Ramos (cell line): Measurements from ENCODE around the gene AFAP1L1.

ENCODE experiments used
- in situ Hi-C: fragments of 300-500 bp; cut with MboI; formaldehyde crosslinking; loops from one replicate; pipeline ENCODE4 v1.14.3; 2022; ENCODE audit warnings: low sequenced_read_pairs; ENCODE audit not compliant: unreplicated experiment

AFAP1L1 gene

DNA sequence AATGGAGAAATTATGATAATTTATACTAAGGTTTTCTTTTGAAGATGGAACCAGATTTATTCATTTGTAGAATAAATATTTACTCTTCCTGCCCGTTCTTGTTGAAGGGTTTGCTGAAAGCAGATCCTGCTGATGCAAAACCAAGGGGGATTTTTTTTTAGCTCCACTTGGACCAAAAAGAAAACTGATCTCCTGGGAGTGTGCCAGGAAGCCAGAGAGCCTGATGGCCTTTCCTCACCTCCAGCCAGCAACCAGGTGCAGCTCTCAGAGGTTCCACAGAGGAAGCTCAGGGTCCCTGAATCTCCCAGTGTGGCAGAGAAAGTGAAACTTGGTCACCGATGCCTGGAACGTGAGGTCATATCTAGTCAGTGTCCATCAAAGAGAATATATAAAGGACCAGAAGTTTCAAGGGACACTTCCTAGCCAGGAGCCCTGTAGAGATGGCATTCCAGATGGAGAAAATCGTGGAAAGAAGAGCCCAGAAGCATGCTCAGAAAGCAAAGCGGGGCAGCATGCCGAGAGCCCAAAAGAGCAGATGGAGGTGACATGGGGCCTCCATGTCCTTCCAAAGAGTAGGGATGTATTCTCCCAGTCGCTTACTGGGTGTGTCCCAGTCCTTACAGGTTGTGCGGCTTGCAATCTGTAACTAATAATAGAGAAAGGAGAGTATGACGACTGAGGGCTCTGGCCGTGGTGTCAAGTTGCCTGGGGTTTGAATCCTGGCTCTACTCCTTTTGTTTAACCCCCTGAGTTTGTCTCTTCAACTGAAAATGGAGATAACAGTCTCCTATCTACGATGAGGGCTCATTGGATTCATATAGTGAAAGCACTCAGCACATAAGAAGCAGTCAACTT, 12.2 kb downstream of the AFAP1L1 start:
- in situ Hi-C loops: no loop called here

DNA sequence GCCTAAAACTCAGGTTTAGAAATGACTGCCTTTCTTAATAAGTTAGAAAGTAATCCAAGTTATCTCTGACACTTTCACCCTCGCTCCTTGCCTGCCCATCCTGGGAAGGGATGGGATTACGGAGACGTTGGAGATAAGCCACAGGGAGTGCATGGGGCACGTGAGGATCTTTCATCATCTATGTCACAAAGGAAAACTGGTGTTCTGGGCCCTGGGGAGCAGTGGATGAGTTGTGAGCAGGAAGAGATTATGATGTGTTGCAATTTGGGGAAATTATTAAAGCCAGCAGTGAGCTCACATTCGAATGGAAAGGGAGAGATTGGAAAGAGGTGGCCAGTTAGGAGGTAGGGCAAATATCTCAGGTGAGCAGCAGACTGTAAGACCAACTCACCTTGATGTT, 12.8 kb downstream of the AFAP1L1 start:
- in situ Hi-C loops: no loop called here

DNA sequence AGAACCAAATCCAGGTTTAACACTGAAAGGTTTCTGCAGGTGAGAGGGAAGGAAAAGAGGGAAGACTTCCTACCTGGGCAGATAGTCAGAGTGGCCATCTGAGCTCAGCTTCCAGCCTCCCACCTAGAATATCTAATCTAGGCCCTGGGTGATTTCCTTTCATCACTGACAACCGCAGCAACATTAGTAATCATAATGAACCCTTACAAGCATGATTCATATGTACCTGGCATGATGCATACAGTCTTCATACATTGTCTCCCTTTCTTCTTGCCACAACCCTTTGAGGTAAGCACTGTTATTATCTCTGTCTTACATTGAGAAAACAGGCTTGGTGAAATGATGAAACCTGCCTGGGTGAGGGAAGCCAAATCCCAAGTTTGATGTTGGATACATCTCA, 13.5 kb downstream of the AFAP1L1 start:
- in situ Hi-C loops: no loop called here

DNA sequence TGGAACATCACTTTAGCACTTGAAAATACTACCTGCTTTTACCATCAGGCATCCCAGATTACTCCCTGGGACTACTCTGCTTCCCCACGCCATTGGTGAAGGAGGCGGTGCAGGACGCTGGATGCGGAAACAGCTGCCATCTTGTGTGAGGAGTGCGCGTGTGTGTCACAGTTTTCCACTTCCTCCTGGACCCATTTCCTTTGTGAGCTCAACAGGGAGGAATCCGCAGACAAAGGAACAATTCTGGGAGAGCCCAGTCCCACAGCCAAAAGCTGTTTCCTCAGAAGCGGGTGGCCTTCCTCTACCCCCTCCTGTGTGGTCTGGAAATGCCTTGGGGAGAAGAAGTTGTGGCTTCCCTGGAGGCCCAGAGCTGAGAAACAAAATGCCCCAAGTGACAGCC, 16.8 kb downstream of the AFAP1L1 start:
- in situ Hi-C loops: no loop called here

DNA sequence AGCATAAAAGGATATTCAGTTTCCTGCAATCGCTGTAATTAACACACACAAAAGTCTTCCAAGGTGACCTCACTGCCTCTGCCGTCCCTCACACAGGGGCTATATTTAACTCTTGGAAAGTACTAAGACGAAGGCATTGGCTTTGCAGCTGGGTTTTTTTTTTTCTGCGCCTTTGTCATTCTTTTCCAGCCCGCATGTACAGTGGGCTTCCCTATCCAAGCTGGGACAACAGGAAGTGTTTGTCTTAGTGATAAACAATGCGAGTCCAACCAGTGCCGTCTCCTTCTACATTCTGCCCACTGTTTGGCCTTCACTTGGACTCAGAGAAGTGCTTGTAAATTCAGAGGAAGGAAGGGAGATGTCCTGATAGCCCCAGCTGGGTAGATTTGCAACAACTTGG, 17.6 kb downstream of the AFAP1L1 start:
- in situ Hi-C loops: no loop called here

DNA sequence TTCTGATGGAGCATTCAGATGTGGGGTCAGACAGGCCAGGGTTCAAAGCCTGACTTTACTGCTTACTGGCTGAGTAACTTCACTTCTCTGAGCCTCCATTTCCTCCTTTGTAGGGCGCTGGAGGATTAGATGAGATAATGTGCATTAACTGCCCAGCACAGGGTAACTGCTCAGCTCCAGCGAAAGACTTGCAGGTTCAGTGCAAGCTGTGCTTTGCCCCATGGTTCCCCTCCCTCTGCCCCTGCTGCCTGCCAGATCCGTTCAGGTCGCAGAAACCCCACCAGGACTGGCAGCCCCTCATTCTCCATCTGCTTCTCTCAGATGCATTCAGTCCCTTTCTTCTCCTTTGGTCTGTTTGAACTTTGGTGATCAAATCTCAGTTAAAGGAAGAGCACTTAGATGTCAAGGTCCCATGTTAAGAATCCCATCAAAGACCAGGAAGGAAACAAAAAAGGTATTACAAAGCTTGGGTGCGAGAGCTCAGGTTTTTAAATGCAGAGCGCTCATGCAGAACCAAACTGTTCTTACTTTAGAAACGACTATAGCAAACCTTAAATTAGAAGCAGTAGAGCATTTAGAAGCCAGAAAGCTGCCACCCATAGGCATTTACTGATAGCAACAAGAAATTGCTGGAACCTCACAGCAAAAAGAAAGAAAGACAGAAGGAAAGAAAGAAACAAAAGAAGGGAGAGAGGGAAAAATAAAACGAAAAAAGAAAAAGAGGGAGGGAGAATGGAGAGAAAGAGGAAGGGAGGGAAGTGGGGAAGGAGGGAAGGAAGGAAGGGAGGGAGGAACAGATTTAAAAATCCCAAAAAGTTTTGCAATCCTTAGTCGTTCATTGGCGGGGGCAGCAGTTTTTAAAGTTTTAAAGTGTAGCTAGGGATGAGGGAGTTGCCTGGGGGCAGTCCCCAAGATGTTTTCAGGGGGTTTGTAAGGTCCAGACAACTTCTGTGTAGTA, 23.5 kb downstream of the AFAP1L1 start:
- in situ Hi-C loops: no loop called here

DNA sequence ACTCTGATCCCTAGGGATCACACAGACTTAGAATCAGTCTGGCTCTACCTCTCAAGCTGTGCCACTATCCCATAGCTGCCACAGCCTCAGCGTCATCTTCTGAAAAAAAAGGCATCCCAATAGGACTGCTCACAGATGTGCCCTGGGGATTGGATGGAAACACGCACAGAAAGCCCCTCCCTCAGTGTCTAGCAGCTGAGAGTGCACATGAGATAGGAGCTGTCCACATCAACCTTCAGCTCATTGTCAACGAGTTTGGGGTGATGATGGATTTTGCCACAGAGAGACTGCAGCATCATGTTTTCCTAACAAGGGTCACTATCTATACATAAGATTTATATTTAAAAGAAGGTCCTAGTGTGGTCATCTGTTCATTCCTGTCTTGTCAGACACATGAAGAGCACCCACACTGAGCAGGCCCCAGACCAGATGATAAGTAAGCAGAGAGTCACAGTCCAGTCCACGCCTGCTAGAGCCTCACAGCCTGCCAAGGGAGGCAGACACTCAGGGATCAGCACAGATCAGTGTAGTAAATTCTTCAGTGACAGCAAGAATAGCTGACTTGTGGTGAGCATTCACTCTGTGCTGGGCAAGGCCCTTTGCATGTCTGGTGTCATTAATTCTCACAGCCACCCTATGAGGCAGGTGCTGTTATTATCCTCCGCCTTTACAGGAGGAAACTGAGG, 25.8 kb downstream of the AFAP1L1 start:
- in situ Hi-C loops: no loop called here

DNA sequence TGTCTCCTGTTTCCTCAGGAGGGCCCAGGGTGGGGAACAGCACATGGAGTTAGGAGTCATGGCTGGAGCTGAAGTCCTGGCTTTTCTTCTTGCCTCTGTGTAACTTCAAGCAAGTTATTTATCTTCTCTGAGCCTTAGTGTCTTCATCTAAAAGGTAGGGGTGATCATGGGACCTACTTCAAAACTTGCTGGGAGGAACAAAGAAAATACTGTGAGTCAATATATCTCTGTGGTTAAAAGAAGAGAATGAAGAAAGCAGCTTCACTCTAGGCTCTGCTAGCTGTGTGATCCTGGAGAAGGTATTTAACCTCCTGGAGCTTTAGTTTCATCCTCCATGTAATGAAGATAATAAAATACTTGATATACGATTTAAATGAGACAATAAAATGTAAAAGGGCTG, 26.5 kb downstream of the AFAP1L1 start:
- in situ Hi-C loops: no loop called here

DNA sequence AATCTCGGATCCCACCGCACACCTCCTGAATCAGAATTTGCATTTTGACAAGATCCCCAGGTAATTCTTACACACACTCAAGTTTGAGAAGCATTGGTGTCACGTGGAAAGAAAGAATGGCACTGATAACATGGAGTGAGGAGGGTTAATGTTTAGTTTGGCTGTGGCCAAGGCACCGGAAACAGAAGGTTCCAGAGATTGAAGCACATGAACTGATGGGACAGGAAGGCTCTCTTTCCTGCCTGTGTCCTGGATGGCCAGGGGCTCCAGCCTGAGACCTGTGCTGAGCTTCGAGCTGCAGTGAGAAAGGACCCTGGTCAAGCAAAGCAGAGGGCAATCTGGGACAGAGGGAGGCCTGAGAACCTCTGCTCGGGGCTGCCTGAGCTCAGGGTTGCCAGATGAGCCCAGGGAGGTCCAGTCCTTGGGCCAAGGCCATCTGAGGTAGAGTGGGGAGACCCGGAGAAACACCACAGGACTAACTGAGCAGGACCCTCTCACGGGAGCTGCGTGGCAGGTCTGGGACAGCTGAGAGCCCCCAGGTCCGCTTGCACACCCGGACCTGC, 27.3 kb downstream of the AFAP1L1 start:
- in situ Hi-C loops: no loop called here

DNA sequence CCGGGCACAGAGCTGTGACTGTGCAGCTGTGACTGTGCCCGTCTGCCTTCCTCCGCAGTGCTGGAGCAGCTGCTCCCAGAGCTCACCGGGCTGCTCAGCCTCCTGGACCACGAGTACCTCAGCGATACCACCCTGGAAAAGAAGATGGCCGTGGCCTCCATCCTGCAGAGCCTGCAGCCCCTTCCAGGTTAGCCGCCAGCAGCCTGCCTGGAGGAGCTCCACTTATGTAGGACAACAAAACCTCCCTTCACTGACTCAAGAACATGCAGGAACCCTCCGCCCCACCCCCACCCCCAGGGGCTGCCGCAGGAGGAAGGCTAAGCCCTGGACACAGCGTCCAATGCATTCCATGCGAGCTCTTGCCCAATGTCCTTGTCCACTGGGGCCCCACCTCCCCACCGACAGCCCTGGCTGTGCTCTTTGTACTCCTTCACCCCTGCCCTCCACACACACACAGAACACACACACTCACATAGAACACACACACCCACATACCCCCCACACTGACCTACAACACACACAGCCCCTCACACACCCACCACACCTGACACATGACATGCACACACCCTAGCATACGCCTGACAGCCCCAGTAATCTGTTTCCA, 27.9 kb downstream of the AFAP1L1 start:
- in situ Hi-C loops: loop anchor here (25.0 kb wide), 1 partner anchor 263 kb away; the partner anchor contains the start of gene CSNK1A1

DNA sequence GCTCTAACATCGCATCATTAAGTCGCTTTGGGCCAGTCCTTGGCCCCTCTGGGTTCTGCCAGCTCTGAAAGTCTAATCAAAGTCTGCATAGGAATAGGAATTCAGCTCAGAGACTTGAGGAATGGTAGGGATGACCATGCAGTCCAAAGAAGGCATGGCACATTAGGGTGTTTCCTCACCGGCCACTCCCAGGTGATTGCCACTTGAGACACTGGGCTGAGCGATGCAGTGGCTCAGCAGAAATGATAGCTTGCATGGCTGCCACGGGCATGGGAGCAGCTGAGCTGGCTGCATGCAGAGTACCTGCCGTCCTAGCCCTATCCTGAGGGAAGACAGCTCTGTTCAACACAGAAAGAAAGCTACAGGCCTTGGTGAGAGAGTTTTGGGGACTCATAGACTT, 28.8 kb downstream of the AFAP1L1 start:
- in situ Hi-C loops: loop anchor here (25.0 kb wide), 1 partner anchor 262 kb away; the partner anchor contains the start of gene CSNK1A1

DNA sequence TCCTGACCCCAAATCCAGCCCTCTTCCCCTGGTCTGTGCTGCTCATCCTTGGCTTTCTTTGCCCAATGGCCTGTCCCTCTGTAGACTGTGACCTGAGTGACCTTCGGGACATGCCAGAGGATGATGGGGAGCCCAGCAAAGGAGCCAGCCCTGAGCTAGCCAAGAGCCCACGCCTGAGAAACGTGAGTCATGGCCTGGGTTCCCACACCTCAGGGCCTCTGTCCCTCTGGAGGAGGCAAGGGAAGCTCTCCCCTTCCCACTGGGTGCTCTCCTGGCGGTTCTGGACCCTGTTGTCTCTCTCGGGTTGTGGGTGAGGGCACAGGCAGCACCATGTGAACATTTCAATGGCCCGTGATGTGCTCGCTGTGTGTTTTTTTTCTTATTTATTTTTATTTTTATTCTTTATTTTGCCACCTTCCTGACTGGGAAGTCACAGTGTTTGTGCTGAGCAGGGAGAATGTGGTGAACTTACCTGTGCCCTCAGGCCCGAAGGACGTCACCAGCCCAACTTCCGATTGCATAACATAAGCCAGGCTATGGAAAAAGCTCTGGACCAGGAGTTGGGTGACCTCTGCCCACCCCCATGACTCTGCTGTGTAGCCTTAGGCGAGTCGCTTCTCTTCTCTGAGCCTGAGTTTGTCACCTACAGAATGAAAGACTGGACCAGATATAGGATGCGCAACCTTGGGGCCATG, 29.5 kb downstream of the AFAP1L1 start:
- in situ Hi-C loops: loop anchor here (25.0 kb wide), 1 partner anchor 261 kb away; the partner anchor contains the start of gene CSNK1A1

DNA sequence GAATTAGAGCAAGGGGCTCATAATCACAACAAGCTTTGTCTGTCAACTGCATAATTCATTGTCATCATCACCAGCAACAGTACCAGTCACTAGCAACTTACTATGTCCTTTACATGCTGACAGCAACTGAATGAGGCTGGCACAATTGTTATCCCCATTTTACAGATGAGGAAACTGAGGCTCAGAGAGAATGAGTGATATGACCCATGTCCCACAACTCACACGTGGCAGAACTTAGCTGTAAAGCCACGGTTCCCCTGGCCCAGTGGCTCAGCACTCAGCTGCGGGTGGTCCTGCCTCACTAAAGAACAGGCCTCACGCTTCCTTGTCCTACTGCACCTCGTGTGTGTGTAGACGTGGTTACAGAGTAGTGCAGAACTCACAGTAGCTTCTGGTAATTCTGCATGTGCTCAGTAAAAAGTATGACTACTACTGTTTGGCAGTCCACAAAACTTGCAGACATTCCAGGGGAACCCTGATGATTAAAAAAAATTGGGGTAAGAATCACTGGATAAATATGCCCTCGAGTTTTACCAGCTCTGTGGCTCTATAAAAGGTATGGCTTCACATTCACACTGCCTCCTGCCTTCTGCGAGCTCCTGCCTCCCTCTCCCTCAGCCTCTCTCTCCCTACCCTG, 30.2 kb downstream of the AFAP1L1 start:
- in situ Hi-C loops: loop anchor here (25.0 kb wide), 1 partner anchor 260 kb away; the partner anchor contains the start of gene CSNK1A1

DNA sequence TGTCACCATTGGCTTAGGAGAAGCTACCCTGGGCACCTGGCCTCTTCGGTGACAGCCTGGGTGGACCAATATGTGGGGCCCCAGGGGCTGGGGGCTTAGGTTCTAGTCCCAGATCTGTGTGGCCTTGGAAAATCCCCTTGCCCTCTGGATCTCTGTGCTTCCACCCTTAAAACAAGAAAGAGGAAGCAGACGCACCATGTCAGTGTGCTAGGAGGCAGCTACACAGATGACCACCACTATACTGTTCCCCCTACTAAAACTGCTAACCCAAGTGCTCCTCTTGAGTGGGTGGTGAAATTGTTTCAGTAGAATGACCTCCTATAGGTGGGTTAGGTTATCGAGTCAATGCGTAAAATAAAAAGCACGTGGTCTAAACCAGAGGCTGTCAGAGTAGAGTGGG, 31.0 kb downstream of the AFAP1L1 start:
- in situ Hi-C loops: loop anchor here (25.0 kb wide), 1 partner anchor 260 kb away; the partner anchor contains the start of gene CSNK1A1

DNA sequence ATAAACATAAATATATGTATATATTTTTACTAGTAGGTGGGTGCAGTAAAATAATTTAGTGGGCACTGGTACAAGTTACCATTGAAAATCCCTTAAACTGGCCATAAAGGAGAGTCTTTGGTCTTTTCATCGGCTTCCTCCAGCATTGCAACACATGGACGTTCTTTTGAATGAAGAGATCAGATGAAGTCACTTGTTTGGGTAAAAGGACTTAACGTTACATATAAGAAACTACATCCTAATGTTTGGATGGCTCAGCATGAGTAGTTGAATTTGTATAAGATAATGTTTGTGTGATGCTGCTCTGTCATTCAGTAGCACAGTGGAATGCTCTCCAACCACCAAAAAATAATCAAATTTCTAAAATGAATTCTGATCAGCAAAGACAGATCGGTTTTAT, 31.6 kb downstream of the AFAP1L1 start:
- in situ Hi-C loops: loop anchor here (25.0 kb wide), 1 partner anchor 259 kb away; the partner anchor contains the start of gene CSNK1A1

DNA sequence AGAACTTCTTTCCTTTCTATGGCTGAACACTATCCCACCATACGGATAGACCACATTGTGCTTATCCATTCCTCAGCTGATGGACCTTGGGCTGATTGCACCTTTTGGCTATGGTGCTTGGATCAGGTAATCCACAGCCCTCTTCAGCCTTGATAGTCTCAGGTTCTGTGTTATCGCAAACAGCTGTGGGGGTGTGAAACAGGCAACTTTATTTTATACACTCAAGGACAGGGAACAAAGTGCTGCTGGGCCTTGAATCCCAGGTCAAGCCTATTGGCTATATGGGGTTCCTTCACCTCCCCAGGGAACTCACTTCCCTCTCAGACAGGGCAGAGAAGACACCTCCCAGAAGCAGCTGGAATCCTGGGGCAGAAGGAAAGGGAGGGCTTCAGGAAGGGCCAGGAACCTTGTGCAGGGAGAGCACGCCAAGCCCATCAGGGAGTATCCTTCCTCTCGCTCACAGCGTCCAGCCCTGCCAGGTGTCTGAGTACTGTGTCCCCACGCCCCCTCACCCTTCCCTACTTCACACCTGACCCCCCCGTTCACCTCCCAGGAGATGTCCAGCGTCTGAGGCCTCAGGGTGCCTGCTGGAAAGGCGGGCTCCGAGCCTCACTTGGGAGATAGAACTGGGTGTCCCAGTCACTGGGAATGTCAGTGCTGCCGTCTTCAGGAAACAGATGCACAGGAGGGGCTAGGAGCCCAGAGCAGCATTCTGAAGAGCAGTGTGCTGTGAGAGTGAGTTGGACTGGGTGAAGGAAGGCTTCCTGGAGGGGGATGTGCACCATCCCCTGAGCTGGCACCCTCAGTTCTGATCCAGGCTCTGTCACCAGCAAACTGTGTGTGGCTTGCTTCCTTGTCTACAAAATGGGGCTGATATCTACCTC, 32.8 kb downstream of the AFAP1L1 start:
- in situ Hi-C loops: loop anchor here (25.0 kb wide), 1 partner anchor 258 kb away; the partner anchor contains the start of gene CSNK1A1

DNA sequence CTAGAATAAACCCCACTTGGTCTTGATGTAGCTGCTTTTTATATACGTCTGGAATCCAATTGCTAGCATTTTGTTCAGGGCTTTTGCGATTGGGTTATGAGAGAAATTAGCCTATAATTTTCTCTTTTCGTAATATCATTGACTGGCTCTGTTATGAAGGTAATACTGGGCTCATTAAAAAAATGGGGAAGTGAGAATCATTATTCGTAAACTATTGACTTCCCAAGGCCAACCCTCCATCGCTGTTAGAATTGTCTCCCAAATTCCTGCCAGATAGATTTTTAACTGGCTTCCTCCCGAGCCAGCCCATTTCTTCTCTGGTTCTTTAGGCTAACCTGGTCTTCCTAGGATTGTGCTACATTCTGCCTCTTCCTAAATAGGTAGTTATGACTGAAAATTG, 37.7 kb downstream of the AFAP1L1 start:
- in situ Hi-C loops: loop anchor here (25.0 kb wide), 1 partner anchor 253 kb away; the partner anchor contains the start of gene CSNK1A1
